NCI-H524 treated with DMSO at 0.1 percent for 48 hours (cell line): ENCODE results near the gene SFXN1.
"Not testable (repeated sequence)": the region's sequence is repeated elsewhere in the genome, so short reads cannot be mapped to it uniquely, and the experiment has no call there.

ENCODE experiments used
- DNase-seq: peaks from one replicate; lab custom pipeline; 2025; lab: John Stamatoyannopoulos, UW

SFXN1 gene

GRCh38 chr5:175494264-175495183, 16.2 kb downstream of the SFXN1 start:
- DNase-seq, result no peak

DNA sequence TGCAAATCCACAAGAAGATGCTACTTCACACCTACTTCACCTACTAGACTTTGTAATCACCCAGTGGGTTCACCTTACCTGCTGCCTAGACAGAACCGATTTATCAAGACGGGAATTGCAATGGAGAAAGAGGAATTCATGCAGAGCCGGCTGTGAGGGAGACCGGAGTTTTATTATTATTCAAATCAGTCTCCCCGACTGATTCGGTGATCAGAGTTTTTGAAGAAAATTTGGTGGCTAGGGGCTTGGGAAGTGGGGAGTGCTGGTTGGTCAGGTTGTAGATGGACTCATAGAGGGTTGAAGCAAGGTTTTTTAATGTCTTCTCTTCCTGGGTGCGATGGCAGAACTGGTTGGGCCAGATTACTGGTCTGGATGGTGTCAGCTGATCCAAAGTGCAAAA, 23.4 kb downstream of the SFXN1 start:
- DNase-seq, result no peak

DNA sequence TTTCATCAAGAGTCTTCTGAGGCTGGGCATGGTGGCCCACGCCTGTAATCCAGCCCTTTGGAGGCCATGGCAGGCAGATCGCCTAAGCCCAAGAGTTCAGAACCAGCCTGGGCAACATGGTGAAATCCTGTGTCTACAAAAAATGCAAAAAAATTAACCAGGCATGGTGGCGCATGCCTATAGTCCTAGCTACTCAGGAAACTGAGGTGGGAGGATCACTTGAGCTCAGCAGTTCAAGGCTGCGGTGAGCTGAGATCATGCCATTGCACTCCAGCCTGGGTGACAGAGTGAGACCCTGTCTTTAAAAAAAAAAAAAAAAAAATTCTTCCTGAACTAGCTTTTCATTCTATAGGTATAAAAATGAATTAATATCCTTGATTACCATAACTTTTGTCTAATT, 29.3 kb downstream of the SFXN1 start:
- not testable (repeated sequence) for DNase-seq

DNA sequence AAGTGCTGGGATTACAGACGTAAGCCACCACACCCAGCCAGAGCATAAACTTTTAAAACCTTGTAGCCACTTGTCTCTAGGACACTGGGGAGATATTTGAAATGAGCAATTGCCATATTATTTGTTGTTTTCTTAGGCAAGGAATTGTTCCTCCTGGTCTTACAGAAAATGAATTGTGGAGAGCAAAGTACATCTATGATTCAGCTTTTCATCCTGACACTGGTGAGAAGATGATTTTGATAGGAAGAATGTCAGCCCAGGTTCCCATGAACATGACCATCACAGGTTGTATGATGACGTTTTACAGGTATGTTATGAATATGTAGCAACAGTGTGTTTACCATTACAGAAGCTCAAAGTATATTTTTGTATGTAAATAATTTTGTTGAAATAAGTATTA, 30.5 kb downstream of the SFXN1 start:
- no peak for DNase-seq

GRCh38 chr5:175513297-175513696, 34.9 kb downstream of the SFXN1 start:
- DNase-seq, result no peak

GRCh38 chr5:175513726-175514125, 35.4 kb downstream of the SFXN1 start:
- DNase-seq, result no peak

DNA sequence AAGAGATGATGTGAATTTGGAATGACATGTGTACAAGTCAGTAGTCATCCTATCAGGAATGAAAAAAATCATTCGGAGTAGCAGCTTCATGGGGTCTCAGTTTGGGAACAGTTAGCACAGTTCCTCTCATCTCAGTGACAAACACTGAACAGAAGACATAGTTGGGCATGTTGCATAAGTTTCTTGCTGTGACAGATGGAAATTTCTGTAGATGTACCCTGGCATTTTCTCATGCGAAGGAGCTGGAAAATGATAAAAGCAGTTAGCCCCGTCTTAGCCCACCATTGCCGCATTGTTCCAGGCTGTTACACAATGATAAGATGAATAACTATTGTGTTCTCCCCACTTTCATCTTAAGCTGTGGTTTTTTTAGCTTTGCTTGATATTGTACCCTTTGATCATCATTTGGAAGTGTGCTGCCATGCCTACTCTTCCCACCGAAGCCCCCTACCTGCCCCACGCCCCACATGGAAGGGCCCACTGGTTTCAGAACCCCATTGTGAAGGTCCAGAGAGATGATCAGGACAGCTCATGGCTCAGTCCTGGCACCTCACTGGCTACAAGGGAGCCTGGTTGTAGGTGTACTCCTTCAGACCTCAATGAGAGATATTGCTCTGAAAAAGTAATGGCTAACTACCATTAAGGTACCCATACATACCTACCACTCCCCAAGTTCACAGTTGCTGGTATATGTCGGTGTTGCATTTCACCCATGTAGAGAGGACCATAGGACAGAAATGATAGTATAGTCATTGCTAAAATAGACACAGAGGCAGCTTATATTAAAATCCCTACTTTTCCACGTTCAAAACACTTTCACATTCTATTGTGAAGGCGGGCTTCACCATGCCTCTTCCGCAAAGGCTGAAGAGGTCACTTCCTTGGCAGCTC, 38.8 kb downstream of the SFXN1 start:
- DNase-seq, result no peak

DNA sequence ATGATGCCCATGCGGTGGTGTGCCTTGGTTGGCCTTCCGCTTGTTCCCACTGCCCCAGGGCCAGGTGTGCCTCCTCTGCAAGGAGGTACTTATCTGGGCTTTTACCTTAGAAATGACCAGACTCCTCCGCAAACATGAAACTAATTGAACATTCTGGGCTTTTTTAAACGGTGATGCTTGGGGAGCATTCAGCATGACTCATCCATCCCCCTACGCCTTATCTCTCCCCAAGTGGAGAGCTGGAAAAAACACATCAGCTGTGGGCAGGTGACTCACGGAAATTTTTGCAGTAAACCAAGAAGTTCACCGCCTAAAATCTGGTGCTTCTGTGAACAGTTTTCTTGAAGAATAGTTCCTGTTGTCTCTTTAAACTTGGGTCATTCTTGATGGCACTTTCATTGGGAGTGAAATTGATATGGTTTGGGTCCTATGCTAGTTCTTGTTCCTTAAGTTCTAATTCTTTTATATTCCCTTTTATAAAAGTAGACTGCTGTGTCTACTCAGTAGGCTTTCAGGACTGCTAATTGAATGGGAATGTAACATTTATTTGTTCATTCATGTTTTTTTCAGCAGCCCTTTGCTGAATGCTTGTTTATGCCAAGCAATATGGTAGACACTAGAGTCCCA, 39.6 kb downstream of the SFXN1 start:
- DNase-seq, result no peak

DNA sequence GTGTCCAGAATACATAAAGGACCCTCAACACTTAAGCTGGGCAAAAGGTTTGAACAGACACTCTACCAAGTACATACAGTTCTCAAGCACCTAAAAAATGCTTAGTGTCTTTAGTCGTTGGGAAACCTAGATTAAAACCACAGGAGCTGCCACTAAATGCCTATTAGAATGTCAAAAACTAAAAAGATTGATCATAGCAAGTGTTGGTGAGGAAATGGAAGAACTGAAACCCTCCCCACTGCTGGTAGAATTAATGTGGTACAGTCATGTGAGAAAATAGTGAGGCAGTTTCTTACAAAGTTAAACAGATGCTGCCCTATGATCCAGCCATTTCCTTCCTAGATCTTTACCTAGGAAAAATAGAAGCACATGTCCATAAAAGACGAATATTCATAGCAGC, 40.6 kb downstream of the SFXN1 start:
- no peak for DNase-seq

GRCh38 chr5:175520321-175520720, 42.0 kb downstream of the SFXN1 start:
- peak; percentile 47 for DNase-seq

GRCh38 chr5:175520873-175521272, 42.5 kb downstream of the SFXN1 start:
- no peak for DNase-seq

DNA sequence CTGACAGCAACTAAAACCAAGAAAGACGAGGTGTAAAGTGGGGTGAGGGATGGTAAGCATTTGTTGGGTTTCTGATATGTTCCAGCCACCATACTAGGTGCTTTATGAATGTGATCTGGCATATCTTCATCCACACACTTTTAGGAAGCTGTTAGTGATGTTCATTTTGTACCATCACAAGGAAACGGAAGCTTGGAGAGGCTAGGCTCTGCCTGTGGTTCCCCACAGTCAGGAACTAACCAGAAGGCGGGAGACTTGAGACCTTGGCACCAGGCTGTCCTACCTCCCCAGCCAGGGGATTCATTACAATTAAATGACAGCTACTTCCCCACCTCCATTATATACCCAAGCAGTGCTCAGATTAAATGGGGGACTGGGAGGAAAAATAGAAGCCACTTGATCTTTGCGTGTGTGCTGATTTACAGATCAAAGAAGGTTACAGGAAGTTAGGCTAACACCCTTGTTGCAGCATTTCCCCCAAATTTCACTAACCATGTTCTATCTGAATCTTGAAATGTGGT, 43.0 kb downstream of the SFXN1 start:
- no peak for DNase-seq

GRCh38 chr5:175523292-175523691, 44.9 kb downstream of the SFXN1 start:
- DNase-seq, result no peak

- no peak for DNase-seq
These were observed 45.9 kb downstream of the SFXN1 start for GRCh38 chr5:175524211-175524610.

DNA sequence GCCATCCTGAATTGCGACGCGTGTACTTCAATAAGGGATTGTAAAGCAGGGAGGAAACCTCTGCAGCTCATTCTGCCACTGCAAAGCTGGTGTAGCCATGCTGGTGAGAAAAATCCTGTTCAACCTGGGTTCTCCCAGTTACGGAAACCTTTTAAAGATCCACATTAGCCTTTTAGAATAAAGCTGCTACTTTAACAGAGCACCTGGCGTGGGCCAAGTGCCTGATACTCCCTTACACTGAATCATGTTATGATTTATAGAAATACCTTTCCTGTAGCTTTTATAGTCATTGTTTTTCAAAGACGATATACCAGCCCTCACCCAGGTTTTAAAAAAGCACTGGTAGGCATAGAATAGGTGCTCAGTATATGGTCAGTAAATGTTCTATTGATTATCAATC, 48.3 kb downstream of the SFXN1 start:
- DNase-seq, result no peak

- no peak for DNase-seq
These were observed 53.0 kb downstream of the SFXN1 start for GRCh38 chr5:175531361-175531760.

- DNase-seq, result peak; percentile 49
These were observed 55.9 kb downstream of the SFXN1 start for GRCh38 chr5:175534070-175534932.

GRCh38 chr5:175535331-175535730, 57.0 kb downstream of the SFXN1 start:
- not testable (repeated sequence) for DNase-seq

DNA sequence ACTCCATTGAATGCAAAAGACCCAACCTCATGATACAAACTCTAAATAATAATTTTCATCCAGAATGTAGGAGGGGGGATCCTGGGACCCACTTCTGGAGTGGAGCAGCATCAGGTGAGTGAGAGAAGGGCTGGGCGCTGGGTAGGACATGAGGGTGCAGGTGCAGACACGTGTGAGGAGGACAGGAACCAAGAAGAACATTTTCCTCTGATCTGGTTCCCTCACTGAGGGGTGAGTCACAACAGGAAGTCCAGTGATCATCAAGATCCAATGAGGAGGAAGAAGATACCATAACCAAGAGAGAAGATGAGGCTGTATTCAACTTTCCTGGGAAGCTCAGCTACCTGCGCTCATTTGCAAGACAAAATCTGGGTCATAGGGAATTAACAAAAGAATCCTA, 57.4 kb downstream of the SFXN1 start:
- DNase-seq, result no peak

DNA sequence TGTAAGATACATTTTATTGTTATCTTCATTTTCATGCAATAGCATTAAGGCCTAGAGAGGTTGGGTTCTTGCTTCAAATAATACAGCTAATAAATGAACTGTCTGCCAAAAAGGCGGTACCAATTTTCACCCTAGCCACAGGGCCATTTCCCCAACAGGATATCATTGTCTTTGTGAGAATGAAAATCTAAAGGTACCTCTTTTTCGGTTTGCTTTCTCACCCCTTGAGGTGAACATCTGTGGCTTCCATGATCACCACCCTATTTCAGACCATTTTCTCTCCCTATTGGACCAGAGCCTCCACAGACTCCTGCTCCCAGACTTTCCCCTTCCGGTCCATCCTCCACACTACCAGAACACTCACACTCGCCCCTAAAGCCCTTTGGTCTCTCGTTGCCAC, 60.2 kb downstream of the SFXN1 start:
- no peak for DNase-seq

DNA sequence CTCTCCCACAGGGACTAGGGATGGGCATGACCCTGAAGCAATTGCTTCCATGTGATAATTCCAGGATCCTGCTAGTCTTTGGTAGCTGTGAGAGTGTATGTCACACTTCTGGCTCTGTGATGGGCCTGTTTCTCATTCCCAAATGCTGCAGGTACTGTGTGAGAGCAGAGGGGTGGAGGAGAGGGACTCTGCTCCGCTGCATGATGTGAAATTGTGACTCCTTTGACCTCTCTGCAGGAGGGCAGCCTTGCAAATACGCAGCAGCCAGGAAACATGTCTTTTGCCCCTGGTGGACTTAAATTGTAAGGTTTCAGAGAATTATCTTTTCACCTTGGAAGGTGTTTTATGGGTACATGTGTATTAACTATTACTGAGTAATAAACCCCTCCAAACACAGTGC, 61.6 kb downstream of the SFXN1 start:
- DNase-seq, result no peak
